Epithelial cell of esophagus (primary cell): ENCODE measurements around the gene BORCS6.

Source experiments
- DNase-seq: peaks from one replicate; pipeline ENCODE4 v3.0.0; 2010; ENCODE audit warnings: low read depth
- H3K4me3 ChIP-seq: 2 replicates; pipeline ENCODE4 v1.5.1; 2011; ENCODE audit warnings: mild to moderate bottlenecking, low read length, control low read depth
- TF ChIP-seq, protein P1 (sequence below): IDR thresholded peaks from 2 replicates; pipeline ENCODE4 v1.5.1; 2011; ENCODE audit warnings: low read depth, mild to moderate bottlenecking, low read length, control low read depth, inconsistent platforms; ENCODE audit not compliant: insufficient read depth; ENCODE audit errors: missing control alignments

The BORCS6 gene

DNA sequence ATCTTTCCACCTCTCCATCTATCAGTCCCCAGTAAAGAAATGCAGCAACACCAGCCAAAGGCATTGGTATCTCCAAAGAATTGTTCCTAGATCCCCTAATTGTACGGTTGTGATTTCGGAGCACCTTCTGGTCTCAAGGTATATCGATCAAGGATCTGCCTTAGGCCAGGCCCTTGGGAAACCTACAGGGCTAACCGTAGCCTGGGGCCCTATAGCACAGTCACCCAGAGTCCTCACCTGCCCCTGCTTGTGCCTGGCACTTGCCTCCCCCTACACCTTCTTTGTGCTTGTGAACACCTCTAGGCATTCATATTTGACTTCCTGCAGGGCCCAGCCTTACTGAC, 37.2 kb upstream of the BORCS6 start:
- H3K4me3 ChIP-seq: peak overlapping the region; percentile 25
- TF ChIP-seq, protein P1, sequence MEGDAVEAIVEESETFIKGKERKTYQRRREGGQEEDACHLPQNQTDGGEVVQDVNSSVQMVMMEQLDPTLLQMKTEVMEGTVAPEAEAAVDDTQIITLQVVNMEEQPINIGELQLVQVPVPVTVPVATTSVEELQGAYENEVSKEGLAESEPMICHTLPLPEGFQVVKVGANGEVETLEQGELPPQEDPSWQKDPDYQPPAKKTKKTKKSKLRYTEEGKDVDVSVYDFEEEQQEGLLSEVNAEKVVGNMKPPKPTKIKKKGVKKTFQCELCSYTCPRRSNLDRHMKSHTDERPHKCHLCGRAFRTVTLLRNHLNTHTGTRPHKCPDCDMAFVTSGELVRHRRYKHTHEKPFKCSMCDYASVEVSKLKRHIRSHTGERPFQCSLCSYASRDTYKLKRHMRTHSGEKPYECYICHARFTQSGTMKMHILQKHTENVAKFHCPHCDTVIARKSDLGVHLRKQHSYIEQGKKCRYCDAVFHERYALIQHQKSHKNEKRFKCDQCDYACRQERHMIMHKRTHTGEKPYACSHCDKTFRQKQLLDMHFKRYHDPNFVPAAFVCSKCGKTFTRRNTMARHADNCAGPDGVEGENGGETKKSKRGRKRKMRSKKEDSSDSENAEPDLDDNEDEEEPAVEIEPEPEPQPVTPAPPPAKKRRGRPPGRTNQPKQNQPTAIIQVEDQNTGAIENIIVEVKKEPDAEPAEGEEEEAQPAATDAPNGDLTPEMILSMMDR: no peak
- DNase-seq: no peak

DNA sequence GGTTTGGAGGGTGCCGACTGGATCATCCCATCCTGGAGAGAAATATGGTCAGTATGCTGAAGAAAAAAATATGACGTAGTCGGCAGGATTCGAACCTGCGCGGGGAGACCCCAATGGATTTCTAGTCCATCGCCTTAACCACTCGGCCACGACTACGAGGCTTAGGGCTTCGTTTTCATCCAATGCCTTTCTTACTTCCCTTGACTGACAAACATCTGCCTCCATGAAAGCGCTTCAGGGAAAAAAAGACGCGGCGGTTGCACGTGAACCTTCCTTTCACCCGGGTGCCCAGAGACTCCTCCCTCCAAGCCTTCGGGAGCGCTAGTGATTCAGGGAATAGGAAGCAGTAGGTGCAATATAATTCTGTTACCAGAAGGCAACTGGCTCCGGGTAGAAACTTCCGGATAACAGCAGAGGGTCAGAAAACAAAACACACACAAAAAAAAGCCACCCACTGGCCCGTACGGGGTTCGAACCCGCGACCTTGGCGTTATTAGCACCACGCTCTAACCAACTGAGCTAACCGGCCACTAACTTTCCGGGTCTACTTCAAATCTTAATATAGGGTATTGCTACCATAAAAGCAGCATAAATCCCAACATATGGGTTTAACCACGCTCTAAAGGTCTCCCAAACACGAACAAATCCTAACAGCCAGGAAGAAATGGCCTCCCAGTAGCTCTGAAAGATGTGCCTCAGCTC, 36.7 kb upstream of the BORCS6 start:
- peak; percentile 91 for DNase-seq
- TF ChIP-seq, protein P1: no peak
- peak overlapping the region; percentile 25 for H3K4me3 ChIP-seq

DNA sequence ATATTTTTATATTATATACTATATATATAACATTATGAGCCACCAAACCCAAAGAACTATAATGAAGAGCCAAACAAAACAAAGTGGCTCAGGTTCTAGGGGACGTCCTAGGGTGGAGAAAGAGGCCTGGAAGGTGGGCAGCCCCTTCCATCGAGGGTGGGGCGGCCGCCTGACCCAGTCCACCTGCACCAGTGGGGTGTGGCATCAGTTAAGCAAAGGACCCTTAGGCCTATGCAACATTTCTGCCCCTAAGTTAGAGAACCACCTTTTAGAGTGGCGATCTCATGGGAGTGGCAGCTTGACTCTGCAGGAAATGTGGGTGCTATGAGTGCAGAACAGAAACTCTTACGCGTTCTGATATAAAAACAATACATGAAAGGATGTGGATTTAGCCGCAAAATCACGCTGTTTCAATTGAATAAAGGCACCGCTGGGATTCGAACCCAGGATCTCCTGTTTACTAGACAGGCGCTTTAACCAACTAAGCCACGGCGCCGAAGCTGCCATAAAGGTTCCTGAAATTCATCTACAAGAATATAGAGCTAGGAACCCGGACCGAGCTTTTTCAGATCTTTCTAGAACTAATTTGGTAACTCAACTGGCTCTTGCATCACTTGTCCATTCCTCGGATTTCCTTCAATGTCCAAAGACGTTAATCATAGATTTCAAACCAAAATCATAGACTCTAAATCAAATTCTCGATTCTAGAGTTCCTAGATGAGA, 36.0 kb upstream of the BORCS6 start:
- peak; percentile 77 for DNase-seq
- peak overlapping the region; percentile 25 for H3K4me3 ChIP-seq
- TF ChIP-seq, protein P1: no peak

DNA sequence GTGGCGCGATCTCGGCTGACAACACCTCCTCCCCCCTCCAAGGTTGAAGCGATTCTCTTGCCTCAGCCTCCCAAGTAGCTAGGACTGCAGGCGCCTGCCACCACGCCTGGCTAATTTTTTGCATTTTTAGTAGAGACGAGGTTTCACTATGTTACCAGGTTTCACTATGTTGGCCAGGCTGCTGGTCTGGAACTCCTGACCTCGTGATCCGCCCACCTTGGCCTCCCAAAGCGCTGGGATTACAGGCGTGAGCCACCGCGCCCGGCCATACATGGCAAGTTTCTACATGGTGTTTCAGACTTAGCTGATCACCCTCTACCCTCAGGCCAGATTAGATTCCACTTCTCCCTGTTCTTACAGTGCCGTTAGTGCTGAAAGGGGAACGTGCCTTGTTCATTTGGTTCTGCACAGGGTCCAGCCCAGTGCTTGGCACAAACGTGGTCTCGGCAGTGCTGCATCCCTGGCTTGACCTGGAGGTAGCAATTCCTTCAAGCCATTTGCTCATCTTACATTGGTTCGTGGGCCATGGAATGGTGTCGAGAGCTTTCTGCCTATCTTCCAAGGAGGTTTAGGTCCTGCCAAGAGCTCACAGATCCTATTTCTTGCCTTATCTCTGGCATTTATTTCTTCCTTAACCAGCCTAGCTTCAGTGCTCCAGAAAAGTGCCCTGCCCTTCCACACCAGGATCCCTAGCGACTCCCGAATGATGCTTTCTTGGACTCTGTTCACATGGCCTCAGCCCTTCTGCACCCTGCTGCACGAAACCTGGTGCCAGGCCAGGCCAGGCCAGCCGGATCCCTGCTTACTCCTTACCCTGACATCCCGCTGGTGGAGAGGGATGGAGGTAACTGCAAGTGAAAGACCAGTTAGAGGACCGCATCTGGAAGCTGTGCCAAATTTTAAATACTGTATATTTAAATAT, 35.2 kb upstream of the BORCS6 start:
- H3K4me3 ChIP-seq: no peak overlapping the region
- no peak for DNase-seq
- TF ChIP-seq, protein P1: no peak

DNA sequence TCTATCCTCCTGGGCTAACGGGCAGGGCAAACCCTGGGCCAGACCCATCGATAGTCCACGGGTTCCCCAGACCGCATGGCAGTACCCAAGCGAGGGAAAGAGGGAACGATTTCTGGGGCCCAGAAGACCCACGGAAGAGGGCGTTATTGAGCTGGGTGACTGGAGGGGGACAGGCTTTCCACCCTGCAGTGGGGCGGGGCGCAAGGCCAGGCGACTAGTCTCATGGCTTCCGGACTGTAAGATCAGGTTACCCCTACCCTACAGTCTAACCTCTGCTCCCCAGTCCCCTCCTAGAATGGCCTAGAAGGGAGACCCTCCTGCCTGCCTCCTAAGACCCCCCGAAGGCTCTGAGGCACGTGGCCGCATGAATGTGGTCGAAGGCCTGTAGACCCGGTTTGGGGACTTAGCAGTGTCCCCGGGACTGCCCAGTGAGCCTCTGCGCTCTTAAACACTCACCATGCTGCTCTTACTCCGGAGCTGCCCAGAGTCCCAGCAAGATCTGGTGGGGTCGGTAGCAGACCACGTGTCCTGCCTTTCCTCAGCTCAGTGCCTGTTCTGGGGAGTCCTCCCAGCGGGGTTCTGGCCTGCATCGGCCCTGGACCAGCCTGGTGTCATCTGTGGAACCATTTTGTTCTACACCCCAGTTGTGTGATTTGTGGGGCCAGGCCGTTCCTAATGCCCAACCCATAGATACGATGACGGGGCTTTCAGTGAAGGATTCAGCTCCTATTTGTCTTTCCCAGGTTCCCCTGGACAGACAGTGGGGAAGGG, 33.6 kb upstream of the BORCS6 start:
- peak; percentile 49 for DNase-seq
- TF ChIP-seq, protein P1: no peak

DNA sequence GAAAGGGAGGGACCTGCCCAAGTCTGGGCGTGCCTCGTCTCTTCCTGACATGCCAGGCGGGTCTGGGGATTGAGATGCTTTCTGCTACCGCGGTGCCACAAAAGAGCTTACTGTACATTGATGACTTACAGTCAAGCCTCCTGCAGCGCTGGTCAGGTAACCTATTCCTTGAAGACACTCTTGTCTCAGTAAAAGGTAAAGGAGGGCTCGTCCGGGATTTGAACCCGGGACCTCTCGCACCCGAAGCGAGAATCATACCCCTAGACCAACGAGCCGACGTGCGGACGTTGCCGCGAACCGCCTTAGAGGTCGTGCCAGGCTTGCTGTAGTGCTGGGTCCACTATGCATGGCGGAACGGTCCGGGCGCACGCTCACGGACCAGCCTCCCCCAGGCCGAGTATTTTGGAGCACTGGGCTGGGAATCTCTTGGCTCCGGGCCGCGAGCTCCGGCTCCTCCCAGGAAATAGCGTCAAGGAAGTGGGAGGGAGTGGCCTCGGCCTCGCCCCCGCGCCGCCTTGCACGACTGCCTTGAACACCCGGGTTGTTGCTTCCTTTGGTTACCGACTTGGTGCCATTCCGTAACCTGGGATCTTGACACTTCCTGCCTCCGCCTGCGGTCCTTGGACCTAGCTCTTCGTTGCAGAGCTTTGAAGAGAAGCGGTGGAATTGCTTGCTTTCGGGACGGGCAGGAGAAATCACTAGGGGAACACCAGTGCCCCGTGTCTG, 32.8 kb upstream of the BORCS6 start:
- DNase-seq: peak; percentile 93
- TF ChIP-seq, protein P1: no peak
- H3K4me3 ChIP-seq: peak overlapping the region; percentile 93

More for the DNA sequence above, 33.6 kb upstream of the BORCS6 start:
- H3K4me3 ChIP-seq: peak overlapping the region; percentile 93
